Measurements from ENCODE around the gene GCNT2. TPM values are rescaled to one million over a fixed set of nuclear protein-coding genes. Genes with fewer than 3 reads are reported as not detected.

The GCNT2 gene
- 0.19 and 1.4 TPM in 2 replicates for total RNA-seq

DNA sequence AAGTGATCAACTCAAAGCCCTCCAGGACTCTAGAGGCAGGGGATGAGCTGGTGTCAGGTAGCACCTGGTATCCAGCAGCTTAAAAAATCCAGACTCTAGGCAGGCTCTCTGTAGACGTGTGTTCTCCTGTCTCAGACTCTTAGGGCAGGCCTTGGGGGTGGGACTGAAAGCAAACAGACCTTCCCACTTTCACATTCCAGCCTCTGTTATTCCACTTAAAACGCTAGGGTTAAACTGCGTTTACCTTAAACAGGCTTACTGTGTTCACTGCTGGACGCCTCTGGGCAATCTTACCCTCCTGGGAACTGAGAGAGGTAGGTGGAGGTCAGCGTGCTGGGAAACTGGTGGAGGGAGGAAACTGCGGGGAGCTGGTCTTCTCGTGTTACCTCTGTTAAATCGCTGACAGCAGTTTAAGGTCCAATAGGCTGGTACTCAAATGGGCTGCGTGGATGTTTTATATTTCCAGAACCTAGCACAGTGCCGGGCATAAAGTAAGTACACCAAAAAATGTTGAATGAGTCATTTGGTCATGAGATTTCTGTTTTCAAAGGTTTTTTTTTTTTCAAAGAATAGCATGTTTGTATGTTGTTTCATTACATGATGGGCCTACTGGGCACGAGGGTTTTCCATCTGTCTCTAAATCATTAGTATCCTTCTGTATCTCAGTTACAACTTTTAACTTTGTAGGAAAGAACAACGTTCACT, at the start of gene GCNT2:
TSS of gene GCNT2 (plus strand) at position 248 of the 705 bp plus-strand sequence. CDS start 7,561 bp downstream, outside the sequence.

Other genes starting within 250 kb of the GCNT2 start
- 0.85 TPM in 1 of 2 replicates, not detected in the other for gene TFAP2A, start 106.3 kb upstream of the GCNT2 start, total RNA-seq
- gene C6orf52, start 173.3 kb downstream of the GCNT2 start, total RNA-seq, result 0.56 TPM in 1 of 2 replicates, not detected in the other
- gene PAK1IP1, start 173.6 kb downstream of the GCNT2 start, total RNA-seq, result 17.5 and 28.0 TPM in 2 replicates
- gene TMEM14C, start 201.7 kb downstream of the GCNT2 start, total RNA-seq, result 109 and 153 TPM in 2 replicates
- gene TMEM14B, start 226.5 kb downstream of the GCNT2 start, total RNA-seq, result 82.3 and 111 TPM in 2 replicates